ENCODE results near the gene MKNK1.

MKNK1 gene

GRCh38 chr1:46583494-46583893 is 20.6 kb downstream of the MKNK1 start:
- no peak overlapping the region for H3K4me3 ChIP-seq (replicated peaks; ENCODE audit: low read depth, low read length)
- TF ChIP-seq CTCF (IDR thresholded peaks at IDR 0.05; ENCODE audit: low read depth, low read length, missing control alignments): no peak
- no peak for DNase-seq (ENCODE audit: extremely low read depth, low read depth)

GRCh38 chr1:46582972-46583371 is 21.1 kb downstream of the MKNK1 start:
- no peak for DNase-seq (ENCODE audit: extremely low read depth, low read depth)
- TF ChIP-seq CTCF (IDR thresholded peaks at IDR 0.05; ENCODE audit: low read depth, low read length, missing control alignments): no peak
- H3K4me3 ChIP-seq (replicated peaks; ENCODE audit: low read depth, low read length): no peak overlapping the region

GRCh38 chr1:46581681-46582455 is 22.2 kb downstream of the MKNK1 start:
- no peak for TF ChIP-seq CTCF (IDR thresholded peaks at IDR 0.05; ENCODE audit: low read depth, low read length, missing control alignments)
- no peak for DNase-seq (ENCODE audit: extremely low read depth, low read depth)
- H3K4me3 ChIP-seq (replicated peaks; ENCODE audit: low read depth, low read length): no peak overlapping the region

GRCh38 chr1:46580140-46580903 is 23.7 kb downstream of the MKNK1 start:
- no peak for DNase-seq (ENCODE audit: extremely low read depth, low read depth)
- no peak overlapping the region for H3K4me3 ChIP-seq (replicated peaks; ENCODE audit: low read depth, low read length)
- no peak for TF ChIP-seq CTCF (IDR thresholded peaks at IDR 0.05; ENCODE audit: low read depth, low read length, missing control alignments)

GRCh38 chr1:46577671-46578070 is 26.4 kb downstream of the MKNK1 start:
- H3K4me3 ChIP-seq (replicated peaks; ENCODE audit: low read depth, low read length): no peak overlapping the region
- TF ChIP-seq CTCF (IDR thresholded peaks at IDR 0.05; ENCODE audit: low read depth, low read length, missing control alignments): no peak
- DNase-seq (ENCODE audit: extremely low read depth, low read depth): no peak

GRCh38 chr1:46576596-46576995 is 27.5 kb downstream of the MKNK1 start:
- TF ChIP-seq CTCF (IDR thresholded peaks at IDR 0.05; ENCODE audit: low read depth, low read length, missing control alignments): no peak
- no peak overlapping the region for H3K4me3 ChIP-seq (replicated peaks; ENCODE audit: low read depth, low read length)
- no peak for DNase-seq (ENCODE audit: extremely low read depth, low read depth)

Data from HFF-Myc (cell line).